Measurements from ENCODE around the gene PDPN.

PDPN gene

DNA sequence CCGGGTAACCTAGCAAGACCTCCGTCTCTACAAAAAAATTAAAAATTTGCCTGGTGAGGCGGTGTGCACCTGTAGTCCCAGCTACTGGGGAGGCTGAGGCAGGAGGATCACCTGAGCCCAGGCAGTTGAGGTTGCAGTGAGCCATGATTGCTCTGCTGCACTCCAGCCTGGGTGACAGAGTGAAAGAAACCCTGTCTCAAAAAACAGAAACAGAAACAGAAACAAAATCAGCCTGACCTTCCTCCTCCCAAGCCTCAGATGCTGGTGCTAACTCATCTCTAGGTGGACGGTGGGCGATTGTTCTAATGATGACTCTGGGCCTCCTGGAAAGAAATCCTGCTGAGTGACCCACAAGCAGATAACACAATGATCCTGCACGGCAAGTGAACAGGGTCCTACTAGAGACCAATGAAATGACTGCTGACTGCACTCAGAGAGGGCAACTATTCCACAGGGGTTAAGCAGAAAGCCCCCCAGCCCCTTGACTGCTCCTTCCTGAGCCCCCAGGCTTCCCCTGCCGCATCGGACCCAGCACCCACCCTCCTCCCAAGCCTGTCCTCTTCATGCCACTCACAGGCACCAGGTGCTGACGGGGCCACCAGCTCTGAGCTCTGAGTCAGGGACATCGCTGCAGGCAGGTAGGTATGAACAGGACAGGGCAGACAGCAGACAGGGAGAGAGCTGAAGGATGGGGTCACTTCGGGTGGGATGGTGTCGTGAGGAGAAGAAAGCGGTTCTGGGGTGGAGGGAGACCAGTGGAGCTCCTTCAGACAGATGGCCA is 42.0 kb upstream of the PDPN start:
- ATAC-seq = no peak
- TF ChIP-seq ARNTL (CRISPR knock-in tag; IDR thresholded peaks at IDR 0.05; ENCODE audit: borderline replicate concordance, low read depth) = no peak
- no peak for TF ChIP-seq PATZ1 (CRISPR knock-in tag; IDR thresholded peaks at IDR 0.05; ENCODE audit: borderline replicate concordance)
- TF ChIP-seq ZFP3 (CRISPR knock-in tag; IDR thresholded peaks at IDR 0.05) = no peak
- TF ChIP-seq, protein P1, sequence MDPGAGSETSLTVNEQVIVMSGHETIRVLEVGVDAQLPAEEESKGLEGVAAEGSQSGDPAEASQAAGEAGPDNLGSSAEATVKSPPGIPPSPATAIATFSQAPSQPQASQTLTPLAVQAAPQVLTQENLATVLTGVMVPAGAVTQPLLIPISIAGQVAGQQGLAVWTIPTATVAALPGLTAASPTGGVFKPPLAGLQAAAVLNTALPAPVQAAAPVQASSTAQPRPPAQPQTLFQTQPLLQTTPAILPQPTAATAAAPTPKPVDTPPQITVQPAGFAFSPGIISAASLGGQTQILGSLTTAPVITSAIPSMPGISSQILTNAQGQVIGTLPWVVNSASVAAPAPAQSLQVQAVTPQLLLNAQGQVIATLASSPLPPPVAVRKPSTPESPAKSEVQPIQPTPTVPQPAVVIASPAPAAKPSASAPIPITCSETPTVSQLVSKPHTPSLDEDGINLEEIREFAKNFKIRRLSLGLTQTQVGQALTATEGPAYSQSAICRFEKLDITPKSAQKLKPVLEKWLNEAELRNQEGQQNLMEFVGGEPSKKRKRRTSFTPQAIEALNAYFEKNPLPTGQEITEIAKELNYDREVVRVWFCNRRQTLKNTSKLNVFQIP (CRISPR knock-in tag; IDR thresholded peaks at IDR 0.05; ENCODE audit: borderline replicate concordance, low read depth) = no peak
- TF ChIP-seq GLIS3 (CRISPR knock-in tag; IDR thresholded peaks at IDR 0.05) = no peak
- TF ChIP-seq CSDC2 (CRISPR knock-in tag; IDR thresholded peaks at IDR 0.05) = no peak
- TF ChIP-seq ESRRG (CRISPR knock-in tag; IDR thresholded peaks at IDR 0.05) = no peak
- TF ChIP-seq CSRNP3 (CRISPR knock-in tag; IDR thresholded peaks at IDR 0.05) = no peak
- no peak for TF ChIP-seq ZNF70 (CRISPR knock-in tag; IDR thresholded peaks at IDR 0.05)
- TF ChIP-seq RARB (CRISPR knock-in tag; IDR thresholded peaks at IDR 0.05) = no peak
- TF ChIP-seq OSR1 (CRISPR knock-in tag; IDR thresholded peaks at IDR 0.05) = no peak
- no peak for TF ChIP-seq PPARA (CRISPR knock-in tag; IDR thresholded peaks at IDR 0.05; ENCODE audit: borderline replicate concordance)
- no peak for TF ChIP-seq TCF4 (CRISPR knock-in tag; IDR thresholded peaks at IDR 0.05; ENCODE audit: borderline replicate concordance)
- TF ChIP-seq ZC3H10 (CRISPR knock-in tag; IDR thresholded peaks at IDR 0.05) = no peak
- no peak for TF ChIP-seq SNAI2 (CRISPR knock-in tag; IDR thresholded peaks at IDR 0.05)
- TF ChIP-seq ZNF565 (CRISPR knock-in tag; conservative IDR thresholded peaks at IDR 0.05; ENCODE audit: low read depth) = no peak
- TF ChIP-seq TOX (CRISPR knock-in tag; IDR thresholded peaks at IDR 0.05; ENCODE audit: borderline replicate concordance) = no peak
- TF ChIP-seq, protein P2, sequence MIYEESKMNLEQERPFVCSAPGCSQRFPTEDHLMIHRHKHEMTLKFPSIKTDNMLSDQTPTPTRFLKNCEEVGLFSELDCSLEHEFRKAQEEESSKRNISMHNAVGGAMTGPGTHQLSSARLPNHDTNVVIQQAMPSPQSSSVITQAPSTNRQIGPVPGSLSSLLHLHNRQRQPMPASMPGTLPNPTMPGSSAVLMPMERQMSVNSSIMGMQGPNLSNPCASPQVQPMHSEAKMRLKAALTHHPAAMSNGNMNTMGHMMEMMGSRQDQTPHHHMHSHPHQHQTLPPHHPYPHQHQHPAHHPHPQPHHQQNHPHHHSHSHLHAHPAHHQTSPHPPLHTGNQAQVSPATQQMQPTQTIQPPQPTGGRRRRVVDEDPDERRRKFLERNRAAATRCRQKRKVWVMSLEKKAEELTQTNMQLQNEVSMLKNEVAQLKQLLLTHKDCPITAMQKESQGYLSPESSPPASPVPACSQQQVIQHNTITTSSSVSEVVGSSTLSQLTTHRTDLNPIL (CRISPR knock-in tag; IDR thresholded peaks at IDR 0.05; ENCODE audit: low read depth) = no peak
- TF ChIP-seq ZNF8 (CRISPR knock-in tag; IDR thresholded peaks at IDR 0.05) = no peak
- TF ChIP-seq ZFP30 (CRISPR knock-in tag; IDR thresholded peaks at IDR 0.05) = no peak

DNA sequence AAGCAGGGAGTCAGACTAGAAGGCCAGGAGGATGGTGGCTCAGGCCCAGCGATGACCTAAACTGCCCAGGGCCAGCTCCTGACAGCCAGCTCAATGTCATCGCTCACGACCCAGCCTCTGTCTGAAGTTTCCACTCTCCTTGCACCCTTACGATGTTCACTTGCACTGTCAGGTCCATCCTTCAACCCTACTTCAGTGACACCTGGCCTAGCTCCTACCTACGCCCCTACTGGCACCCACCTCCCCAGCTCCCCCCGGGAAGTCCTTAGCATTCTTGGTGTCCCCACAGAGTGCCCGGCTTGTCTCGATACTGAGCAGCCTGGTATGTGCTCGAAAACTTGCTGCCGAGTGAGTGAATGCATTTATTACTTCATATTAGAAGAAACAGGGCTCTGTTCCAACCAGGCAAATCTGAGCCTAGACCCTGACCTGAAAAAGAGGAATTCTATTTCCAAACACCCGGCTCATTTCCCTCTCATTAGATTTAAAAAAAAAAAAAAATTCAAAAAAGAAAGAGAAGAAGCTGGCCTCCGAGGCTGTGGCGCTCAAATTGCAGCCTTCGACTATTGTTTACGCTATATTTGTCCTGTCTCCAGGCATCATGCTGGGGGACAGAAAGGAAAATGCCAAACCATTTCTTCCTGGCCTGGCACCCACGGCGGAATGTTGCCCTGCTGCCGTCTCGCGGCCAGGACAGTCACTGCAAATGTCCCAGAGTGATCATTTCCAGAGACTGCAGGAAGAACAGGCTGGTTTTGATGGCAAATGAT is 40.0 kb upstream of the PDPN start:
- ATAC-seq = peak; percentile 86
- no peak for TF ChIP-seq ZFP3 (CRISPR knock-in tag; IDR thresholded peaks at IDR 0.05)
- no peak for TF ChIP-seq ISL1 (CRISPR knock-in tag; IDR thresholded peaks at IDR 0.05)
- TF ChIP-seq ARNTL (CRISPR knock-in tag; IDR thresholded peaks at IDR 0.05; ENCODE audit: borderline replicate concordance, low read depth) = no peak
- no peak for TF ChIP-seq RARB (CRISPR knock-in tag; IDR thresholded peaks at IDR 0.05)
- TF ChIP-seq, protein P2 (CRISPR knock-in tag; IDR thresholded peaks at IDR 0.05; ENCODE audit: low read depth) = no peak
- TF ChIP-seq TOX (CRISPR knock-in tag; IDR thresholded peaks at IDR 0.05; ENCODE audit: borderline replicate concordance) = no peak
- TF ChIP-seq ZNF565 (CRISPR knock-in tag; conservative IDR thresholded peaks at IDR 0.05; ENCODE audit: low read depth) = no peak
- TF ChIP-seq, protein P1 (CRISPR knock-in tag; IDR thresholded peaks at IDR 0.05; ENCODE audit: borderline replicate concordance, low read depth) = no peak
- TF ChIP-seq TSHZ2 (CRISPR knock-in tag; IDR thresholded peaks at IDR 0.05) = no peak
- no peak for TF ChIP-seq PPARA (CRISPR knock-in tag; IDR thresholded peaks at IDR 0.05; ENCODE audit: borderline replicate concordance)
- no peak for TF ChIP-seq TCF4 (CRISPR knock-in tag; IDR thresholded peaks at IDR 0.05; ENCODE audit: borderline replicate concordance)
- TF ChIP-seq ZNF70 (CRISPR knock-in tag; IDR thresholded peaks at IDR 0.05) = no peak
- TF ChIP-seq ZNF8 (CRISPR knock-in tag; IDR thresholded peaks at IDR 0.05) = no peak
- TF ChIP-seq ZC3H10 (CRISPR knock-in tag; IDR thresholded peaks at IDR 0.05) = no peak
- TF ChIP-seq CSRNP3 (CRISPR knock-in tag; IDR thresholded peaks at IDR 0.05) = no peak
- TF ChIP-seq GLIS3 (CRISPR knock-in tag; IDR thresholded peaks at IDR 0.05) = no peak
- TF ChIP-seq ZFP30 (CRISPR knock-in tag; IDR thresholded peaks at IDR 0.05) = no peak
- TF ChIP-seq SNAI2 (CRISPR knock-in tag; IDR thresholded peaks at IDR 0.05) = no peak

All from SK-N-SH treated with all-trans-retinoic acid at 6 μM for 48 hours (cell line).